GM19239 (cell line): ENCODE measurements around the gene ZNF80.
"Not testable (repeated sequence)": the region's sequence is repeated elsewhere in the genome, so short reads cannot be mapped to it uniquely, and the experiment has no call there.

Experiments
- DNase-seq: peaks from one replicate; pipeline ENCODE4 v3.0.0; 2011; ENCODE audit warnings: low spot score; ENCODE audit not compliant: insufficient read length
- FAIRE-seq: peaks from 2 replicates; lab custom pipeline; 2011; peaks lifted over from hg19 to GRCh38; lab: Jason Lieb, UNC

ZNF80 gene

DNA sequence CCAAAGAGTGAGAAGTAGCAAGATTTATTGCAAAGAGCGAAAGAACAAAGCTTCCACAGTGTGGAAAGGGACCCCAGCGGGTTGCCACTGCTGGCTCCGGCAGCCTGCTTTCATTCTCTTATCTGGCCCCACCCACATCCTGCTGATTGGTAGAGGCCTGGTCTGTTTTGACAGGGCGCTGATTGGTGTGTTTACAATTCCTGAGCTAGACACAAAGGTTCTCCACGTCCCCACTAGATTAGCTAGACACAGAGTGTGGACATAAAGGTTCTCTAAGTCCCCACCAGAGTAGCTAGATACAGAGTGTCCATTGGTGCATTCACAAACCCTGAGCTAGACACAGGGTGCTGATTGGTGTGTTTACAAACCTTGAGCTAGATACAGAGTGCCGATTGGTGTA lies at the start of gene ZNF80:
Gene ZNF80, minus strand, starts transcription at position 101 of the 400 bp plus-strand sequence. CDS start 504 bp downstream, outside the sequence.
- FAIRE-seq, DNase-seq: not testable (repeated sequence)

DNA sequence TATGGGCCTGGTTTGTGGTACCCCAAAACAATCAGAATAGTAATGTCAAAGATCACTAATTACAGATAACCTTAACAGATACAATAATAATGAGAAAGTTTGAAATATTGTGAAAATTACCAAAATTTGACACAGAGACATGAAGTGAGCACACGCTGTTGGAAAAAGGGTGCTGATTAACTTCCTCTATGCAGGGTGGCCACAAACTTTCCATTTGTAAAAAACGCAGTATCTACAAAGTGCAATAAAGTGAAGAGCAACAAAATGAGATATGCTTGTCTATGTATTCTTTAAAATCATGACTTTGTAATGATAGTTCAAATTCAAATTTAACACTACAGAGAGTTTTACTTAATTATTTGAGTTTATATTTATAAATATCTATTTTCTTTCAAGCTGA lies 48.9 kb upstream of the ZNF80 start:
- no peak for DNase-seq
- FAIRE-seq: no peak

- DNase-seq (no peak), FAIRE-seq (no peak)
Observed at GRCh38 chr3:114285648-114286230, 48.4 kb upstream of the ZNF80 start.

DNA sequence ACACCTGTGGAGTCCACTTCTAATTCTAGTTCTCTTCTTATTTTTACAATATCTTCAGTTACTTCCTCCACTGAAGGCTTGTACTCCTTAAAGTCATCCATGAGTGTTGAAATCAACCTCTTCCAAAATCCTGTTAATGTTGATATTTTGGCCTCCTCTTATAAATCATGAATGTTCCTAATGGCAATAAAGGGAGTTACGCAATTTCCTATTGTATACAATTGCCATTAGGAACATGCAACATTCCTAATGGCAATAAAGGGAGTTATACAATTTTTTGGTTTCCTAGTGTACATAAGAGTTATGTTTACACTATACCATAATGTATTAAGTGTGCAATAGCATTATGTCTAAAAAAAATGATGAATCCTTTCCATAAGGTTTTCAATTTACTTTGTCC lies 47.3 kb upstream of the ZNF80 start:
- no peak for DNase-seq
- no peak for FAIRE-seq

DNA sequence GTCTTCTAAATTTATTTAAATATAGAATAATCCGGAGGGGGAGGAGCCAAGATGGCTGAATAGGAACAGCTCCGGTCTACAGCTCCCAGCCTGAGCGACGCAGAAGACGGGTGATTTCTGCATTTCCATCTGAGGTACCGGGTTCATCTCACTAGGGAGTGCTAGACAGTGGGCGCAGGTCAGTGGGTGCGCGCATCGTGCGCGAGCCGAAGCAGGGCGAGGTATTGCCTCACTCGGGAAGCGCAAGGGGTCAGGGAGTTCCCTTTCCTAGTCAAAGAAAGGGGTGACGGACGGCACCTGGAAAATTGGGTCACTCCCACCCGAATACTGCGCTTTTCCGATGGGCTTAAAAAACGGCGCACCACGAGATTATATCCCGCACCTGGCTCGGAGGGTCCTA lies 39.5 kb upstream of the ZNF80 start:
- not testable (repeated sequence) for FAIRE-seq, DNase-seq

DNA sequence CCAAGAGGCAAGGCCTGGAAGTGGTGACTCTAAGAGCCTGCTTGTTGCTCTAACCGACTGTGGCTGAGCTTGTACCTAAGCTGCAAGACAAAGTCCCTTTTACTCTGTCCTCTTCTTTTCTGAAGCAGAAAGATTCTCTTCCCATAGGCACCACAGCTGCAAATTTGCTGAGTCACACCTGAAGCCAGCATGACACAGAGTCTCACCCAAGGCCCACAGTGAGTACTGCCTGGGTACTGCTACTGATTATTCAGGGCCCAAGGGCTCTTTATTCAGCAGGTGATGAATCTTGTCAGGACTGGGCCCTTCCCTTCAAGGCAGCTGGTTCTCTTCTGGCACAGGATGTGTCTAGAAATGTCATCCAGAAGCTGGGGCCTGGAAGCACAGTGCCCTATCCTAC lies 37.6 kb upstream of the ZNF80 start:
- DNase-seq: no peak
- FAIRE-seq: no peak

DNA sequence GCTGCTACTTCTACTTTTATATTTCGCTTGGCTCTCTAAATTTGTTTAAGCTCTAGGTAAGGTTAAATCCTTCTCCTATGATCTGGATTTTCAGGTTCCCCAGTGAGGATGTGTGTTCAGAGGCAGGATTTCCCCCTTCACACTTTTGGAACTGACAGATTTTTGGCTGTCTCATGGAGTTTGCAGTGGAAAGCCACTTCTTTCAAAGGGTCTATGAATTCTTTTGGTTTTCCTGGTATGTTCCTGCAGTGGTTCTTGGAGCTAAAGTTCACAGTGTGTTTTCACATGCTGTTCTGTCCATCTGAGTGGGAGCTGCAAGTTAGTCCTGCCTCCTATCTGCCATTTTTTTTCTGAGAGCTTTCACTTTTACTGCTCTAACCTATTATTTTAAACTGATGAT lies 34.9 kb upstream of the ZNF80 start:
- FAIRE-seq (no peak), DNase-seq (no peak)

DNA sequence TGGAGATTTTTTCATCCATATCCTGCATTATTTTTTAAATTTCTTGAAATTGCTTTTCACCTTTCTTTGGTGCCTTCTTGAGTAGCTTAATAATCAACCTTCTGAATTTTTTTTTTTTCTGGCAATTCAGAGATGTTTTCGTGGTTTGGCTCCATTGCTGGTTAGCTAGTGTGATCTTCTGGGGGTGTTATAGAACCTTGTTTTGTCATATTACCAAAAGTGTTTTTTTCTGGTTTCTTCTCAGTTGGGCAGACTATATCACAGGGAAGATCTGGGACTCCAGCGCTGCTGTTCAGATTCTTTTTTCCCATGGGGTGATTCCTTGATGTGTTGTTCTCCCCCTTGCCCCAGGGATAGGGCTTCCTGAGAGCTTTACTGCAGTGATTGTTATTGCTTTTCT lies 32.6 kb upstream of the ZNF80 start:
- no peak for FAIRE-seq

DNA sequence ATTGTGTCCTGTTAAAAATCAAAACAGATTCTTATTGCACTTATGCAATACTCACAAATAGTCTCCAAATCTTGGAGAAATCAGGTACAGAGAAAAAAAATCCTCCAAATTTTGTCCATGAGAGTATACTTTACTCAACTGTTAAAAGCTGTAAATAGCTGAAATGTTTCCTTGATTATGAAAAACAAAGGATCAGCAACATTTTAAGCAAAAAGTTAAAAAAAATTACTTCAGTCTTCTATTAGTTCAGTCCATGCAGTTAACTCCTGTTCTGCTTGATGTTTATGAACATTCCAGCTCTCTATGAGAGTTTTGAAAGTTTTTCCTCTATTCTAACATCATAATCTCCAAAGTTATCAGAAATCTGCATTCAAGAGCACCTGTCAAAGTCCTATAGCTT lies 22.8 kb upstream of the ZNF80 start:
- FAIRE-seq: no peak
- DNase-seq: no peak

More for the DNA sequence above, 32.6 kb upstream of the ZNF80 start:
- no peak for DNase-seq

GRCh38 chr3:114259566-114259965 lies 22.2 kb upstream of the ZNF80 start:
- no peak for FAIRE-seq
- no peak for DNase-seq

GRCh38 chr3:114253505-114253904 lies 16.1 kb upstream of the ZNF80 start:
- DNase-seq (no peak), FAIRE-seq (no peak)

- FAIRE-seq: no peak
- DNase-seq: no peak
Observed at GRCh38 chr3:114252954-114253353, 15.6 kb upstream of the ZNF80 start.

DNA sequence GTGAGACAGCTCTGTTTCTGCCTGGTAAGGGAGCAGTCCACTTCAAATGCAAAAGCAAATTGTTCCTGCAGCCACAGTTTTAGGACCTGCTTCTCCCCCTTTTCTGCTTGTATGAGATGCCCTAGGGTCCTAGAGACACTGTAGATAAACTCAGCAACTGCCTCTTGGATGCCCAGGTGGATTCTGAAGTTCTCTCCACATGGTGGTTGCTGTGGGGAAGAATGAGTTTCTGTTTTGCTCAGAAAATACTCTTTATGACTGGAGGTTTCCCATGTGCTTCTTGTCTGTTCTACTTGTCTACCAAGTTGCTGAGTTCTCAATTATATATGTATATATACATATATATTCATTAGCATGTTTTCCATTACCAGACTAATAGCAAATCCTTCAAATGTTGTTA lies 5.6 kb upstream of the ZNF80 start:
- FAIRE-seq (peak; percentile 89), DNase-seq (peak; percentile 36)

DNA sequence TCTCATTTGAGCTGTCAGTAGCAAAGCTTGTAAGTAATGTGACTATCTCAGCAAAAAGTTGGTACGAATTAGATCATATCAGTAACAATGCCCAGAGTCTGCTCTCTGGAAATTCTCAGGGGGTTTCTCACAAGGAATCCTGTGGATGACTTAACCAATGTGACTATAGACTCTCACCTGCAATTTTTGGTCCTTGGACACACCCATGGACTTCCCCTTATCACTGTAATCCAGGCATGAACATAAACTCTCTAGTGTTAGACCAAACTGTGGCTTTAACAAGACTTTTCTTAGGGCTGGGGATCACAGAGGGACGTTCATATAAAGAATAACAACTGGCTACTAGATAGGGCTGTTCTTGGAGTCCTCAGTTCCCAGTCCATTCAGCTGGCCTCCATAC lies 3.9 kb upstream of the ZNF80 start:
- FAIRE-seq: no peak
- no peak for DNase-seq

DNA sequence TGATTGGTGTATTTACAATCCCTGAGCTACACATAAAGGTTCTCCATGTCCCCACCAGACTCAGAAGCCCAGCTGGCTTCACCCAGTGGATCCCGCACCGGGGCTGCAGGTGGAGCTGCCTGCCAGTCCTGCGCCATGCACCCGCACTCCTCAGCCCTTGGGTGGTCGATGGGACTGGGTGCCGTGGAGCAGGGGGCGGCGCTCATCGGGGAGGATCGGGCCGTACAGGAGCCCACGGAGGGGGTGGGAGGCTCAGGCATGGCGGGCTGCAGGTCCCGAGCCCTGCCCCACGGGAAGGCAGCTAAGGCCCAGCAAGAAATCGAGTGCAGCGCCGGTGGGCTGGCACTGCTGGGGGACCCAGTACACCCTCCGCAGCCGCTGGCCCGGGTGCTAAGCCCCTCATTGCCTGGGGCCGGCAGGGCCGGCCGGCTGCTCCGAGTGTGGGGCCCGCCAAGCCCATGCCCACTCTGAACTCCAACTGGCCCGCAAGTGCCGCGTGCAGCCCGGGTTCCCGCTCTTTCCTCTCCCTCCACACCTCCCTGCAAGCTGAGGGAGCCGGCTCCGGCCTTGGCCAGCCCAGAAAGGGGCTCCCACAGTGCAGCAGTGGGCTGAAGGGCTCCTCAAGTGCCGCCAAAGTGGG lies 888 bp upstream of the ZNF80 start:
- not testable (repeated sequence) for FAIRE-seq

DNA sequence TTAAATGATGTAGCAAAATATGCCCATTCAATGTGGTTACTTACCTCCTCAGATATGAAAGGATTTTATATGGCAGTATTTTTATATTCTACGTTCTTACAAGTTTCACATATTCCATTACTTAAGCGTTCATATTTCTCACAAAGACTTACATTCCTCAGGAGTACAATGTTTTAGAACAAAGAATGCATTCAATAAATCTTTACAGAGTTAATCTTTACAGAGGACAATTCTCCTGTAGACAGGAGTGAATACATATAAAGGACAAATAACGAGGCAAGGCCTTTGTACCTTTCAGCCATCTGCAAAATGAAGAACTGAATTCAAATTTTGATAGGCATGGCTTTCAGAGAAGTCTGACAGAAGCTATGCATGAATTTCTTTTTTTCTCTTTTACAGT lies 1.9 kb downstream of the ZNF80 start:
- no peak for FAIRE-seq
- no peak for DNase-seq

More for the DNA sequence above, 888 bp upstream of the ZNF80 start:
- not testable (repeated sequence) for DNase-seq

DNA sequence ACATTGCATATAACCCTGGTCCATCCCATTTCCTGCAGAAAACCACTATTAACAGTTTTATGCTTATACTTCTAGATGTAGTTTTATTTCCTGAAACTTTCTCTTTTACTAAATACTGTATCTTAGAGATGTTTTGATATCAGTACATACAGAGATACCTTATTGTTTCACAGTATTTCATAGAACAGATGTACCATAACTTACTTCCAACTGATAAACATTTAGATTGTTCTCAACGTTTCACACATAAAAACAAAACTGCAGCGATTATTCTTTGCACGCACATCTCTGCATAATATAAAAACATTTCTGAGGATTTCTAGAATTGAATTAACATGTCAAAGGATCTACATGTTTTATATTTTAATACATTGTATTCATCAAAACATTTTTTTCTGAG lies 2.6 kb downstream of the ZNF80 start:
- DNase-seq: no peak
- no peak for FAIRE-seq

DNA sequence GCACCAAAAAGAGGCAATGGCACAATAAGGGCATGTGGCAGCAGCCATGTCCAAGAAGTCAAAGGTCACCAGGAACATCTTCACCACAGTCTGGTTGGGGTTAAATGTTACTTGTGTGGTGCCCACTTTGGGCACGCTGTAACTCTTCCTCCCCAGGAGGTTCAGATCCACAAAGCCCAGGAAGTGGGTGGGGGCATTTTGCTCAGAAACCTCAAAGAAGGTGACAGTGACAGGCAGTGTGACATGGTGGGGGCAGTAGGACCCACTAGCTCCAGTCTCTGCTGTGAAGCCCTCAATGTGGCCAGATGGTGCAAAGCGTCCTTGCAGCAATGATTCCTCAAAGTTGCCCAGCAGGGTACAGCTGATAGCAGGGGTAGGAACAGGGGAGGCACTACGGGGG lies 5.8 kb downstream of the ZNF80 start:
- no peak for DNase-seq
- FAIRE-seq: no peak

DNA sequence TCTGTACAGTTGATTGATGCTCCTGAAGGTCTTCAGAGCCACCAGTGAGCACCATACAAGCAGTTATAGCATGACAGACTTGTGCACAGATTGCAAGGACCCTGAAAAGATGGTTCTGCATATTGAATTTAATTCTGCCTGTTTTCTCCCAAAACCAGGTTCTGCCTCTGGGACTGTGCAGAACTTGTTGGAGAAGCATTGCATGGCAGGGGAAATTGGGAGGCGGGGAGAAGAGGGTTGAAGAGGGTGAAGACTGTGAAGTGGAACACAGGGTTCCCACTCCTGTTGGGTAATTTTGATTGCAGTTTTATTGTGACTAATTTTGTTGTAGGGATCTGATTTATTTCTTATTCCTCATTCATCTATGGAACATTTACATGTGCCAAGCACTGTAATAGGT lies 10.3 kb downstream of the ZNF80 start:
- no peak for DNase-seq

DNA sequence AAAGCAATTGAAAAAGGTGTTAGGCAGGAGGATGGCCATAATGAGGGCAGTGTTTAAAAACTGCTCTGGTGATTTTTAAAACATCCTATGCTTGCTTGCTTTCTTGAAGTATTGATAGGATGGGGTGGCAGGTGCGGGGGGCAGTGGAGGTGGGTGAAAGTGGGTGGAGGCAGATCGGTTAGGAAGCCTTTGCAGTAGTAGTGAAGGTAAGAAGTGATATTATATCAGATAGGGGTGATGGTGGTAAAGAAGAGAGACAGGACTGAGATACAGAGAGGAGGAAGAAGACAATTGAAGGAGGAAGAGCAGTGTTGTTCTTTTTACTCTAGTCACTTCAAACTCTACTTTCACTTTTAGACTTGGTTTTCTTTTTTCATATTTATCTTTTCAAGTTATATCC lies 11.1 kb downstream of the ZNF80 start:
- FAIRE-seq (no peak), DNase-seq (no peak)

More for the DNA sequence above, 10.3 kb downstream of the ZNF80 start:
- no peak for FAIRE-seq

- peak; percentile 93 for FAIRE-seq
- DNase-seq: no peak
Observed at GRCh38 chr3:114223143-114223542, 14.2 kb downstream of the ZNF80 start.

- no peak for FAIRE-seq
Observed at GRCh38 chr3:114221881-114222264, 15.5 kb downstream of the ZNF80 start.

More at GRCh38 chr3:114221881-114222264, 15.5 kb downstream of the ZNF80 start:
- no peak for DNase-seq
